ENCODE data around the gene ATP1B3. TPM values are rescaled to one million over a fixed set of nuclear protein-coding genes. Genes with fewer than 3 reads are reported as not detected.
A peak's percentile ranks its signal among the peaks of the same experiment; 100 is the strongest.

Gene ATP1B3
- total and polyA plus RNA-seq, 9 of the 15 experiments (the other 6 are each of a cell fraction or from before 2014, with no cell fraction given), result 48.3 to 202 (median 123) TPM

DNA sequence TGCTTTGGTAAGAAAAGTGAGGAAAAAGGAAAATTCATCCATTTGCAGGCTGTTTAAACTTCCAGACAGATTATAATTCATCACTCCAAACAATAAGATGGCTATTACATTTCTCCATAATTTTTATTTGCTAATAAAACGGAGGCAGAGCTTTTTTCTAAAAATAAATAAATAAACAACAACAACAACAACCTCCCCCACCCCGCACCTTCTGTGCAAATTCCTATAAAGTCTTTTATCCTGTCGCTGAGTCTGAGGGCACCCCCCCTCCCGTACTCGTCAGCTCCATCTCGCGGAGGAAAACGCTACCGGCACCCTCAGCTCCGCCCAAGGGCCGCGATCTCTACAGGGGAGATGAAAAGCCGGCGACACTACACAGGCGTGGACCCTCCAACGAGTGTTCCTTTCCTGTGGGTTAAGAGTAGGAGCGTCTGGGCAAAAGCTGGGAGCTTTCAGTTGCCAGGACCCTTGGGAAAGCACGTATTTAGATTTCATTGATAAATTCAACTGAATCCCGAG lies 1.0 kb upstream of the ATP1B3 start (continued):
- TF ChIP-seq ZKSCAN8 (CRISPR knock-in tag; IDR thresholded peaks at IDR 0.05), result no peak
- TF ChIP-seq, protein P1, sequence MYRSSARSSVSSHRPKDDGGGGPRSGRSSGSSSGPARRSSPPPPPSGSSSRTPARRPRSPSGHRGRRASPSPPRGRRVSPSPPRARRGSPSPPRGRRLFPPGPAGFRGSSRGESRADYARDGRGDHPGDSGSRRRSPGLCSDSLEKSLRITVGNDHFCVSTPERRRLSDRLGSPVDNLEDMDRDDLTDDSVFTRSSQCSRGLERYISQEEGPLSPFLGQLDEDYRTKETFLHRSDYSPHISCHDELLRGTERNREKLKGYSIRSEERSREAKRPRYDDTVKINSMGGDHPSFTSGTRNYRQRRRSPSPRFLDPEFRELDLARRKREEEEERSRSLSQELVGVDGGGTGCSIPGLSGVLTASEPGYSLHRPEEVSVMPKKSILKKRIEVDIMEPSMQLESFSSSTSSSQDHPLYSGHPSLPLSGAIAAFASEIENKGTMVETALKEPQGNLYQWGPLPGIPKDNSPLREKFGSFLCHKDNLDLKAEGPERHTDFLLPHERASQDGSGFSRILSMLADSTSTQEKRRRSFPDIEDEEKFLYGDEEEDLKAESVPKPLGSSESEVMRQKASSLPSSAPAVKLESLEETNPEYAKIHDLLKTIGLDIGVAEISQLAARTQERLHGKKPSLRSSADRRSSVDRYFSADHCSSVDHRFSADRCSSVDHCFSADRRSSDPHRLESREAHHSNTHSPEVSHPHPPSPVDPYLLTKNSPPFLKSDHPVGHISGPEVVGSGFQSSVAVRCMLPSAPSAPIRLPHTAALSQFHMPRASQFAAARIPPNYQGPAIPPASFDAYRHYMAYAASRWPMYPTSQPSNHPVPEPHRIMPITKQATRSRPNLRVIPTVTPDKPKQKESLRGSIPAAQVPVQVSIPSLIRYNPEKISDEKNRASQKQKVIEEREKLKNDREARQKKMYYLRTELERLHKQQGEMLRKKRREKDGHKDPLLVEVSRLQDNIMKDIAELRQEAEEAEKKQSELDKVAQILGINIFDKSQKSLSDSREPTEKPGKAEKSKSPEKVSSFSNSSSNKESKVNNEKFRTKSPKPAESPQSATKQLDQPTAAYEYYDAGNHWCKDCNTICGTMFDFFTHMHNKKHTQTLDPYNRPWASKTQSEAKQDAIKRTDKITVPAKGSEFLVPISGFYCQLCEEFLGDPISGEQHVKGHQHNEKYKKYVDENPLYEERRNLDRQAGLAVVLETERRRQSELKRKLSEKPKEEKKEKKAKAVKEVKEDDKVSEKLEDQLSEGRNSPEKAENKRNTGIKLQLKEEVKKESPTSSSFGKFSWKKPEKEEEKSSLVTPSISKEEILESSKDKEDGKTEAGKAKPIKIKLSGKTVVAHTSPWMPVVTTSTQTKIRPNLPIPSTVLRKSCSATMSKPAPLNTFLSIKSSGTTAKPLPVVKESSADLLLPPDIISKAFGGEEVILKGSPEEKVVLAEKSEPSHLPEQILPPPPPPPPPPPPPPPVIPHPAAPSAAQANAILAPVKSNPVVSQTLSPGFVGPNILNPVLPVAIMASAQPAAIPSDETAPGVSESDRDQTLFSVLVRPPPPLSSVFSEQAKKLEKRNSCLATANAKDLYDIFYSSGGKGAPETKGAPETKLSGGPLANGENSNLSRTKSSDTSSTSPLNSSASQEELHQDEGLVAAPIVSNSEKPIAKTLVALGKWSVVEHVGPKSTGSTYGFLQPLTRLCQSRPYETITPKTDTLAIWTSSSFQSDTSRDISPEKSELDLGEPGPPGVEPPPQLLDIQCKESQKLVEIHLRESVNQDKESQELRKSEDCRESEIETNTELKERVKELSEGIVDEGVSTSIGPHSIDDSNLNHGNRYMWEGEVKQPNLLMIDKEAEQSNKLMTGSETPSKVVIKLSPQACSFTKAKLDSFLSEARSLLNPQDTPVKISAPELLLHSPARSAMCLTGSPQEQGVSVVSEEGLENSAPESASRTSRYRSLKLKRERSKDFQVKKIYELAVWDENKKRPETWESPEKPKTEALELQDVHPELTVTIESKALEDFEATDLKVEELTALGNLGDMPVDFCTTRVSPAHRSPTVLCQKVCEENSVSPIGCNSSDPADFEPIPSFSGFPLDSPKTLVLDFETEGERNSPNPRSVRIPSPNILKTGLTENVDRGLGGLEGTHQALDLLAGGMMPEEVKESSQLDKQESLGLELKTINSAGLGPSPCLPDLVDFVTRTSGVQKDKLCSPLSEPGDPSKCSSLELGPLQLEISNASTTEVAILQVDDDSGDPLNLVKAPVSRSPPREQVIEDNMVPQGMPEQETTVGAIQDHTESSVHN (IDR thresholded peaks at IDR 0.05; ENCODE audit: borderline replicate concordance in 1 of 2, low read depth in 1 of 2), result no peak
- TF ChIP-seq ATF3 (IDR thresholded peaks at IDR 0.05), result no peak
- 0 out of 2 replicates have a peak, but pooled peaks have one; percentile 17 for TF ChIP-seq ATF3 (CRISPR knock-in tag; conservative IDR thresholded peaks at IDR 0.05)
- no peak for TF ChIP-seq SAP30 (IDR thresholded peaks at IDR 0.05; ENCODE audit: borderline replicate concordance, insufficient read depth, low read depth, low read length, poor library complexity, severe bottlenecking)
- TF ChIP-seq ZNF277 (CRISPR knock-in tag; IDR thresholded peaks at IDR 0.05; ENCODE audit: borderline replicate concordance), result no peak
- TF ChIP-seq ZEB2 (IDR thresholded peaks at IDR 0.05), result 0 out of 2 replicates have a peak, but pooled peaks have one; percentile 26
- no peak for TF ChIP-seq KDM4B (IDR thresholded peaks at IDR 0.05; ENCODE audit: borderline replicate concordance in 2 of 2, low read depth in 1 of 2)
- no peak for TF ChIP-seq CHCHD3 (CRISPR knock-in tag; IDR thresholded peaks at IDR 0.05)
- no peak for TF ChIP-seq RNF2 (IDR thresholded peaks at IDR 0.05)
- TF ChIP-seq MAX (CRISPR knock-in tag; IDR thresholded peaks at IDR 0.05), result no peak
- TF ChIP-seq MAZ (CRISPR knock-in tag; conservative IDR thresholded peaks at IDR 0.05 in 1 of 2, IDR thresholded peaks at IDR 0.05 in 1 of 2), result peak in 1 of 2 experiments; percentile 80; a peak in 2 of 4 replicates
- TF ChIP-seq SIN3B (IDR thresholded peaks at IDR 0.05; ENCODE audit: low read depth), result no peak
- TF ChIP-seq GMEB1 (CRISPR knock-in tag; IDR thresholded peaks at IDR 0.05), result no peak
- no peak for TF ChIP-seq HEY1 (CRISPR knock-in tag; IDR thresholded peaks at IDR 0.05; ENCODE audit: borderline replicate concordance)
